GM18873 (cell line): ENCODE results near the gene DISP3.

Source experiments
- ATAC-seq: cut with Tn5 transposase; IDR thresholded peaks from one replicate; pipeline ENCODE4 v1.9.1; 2021; ENCODE audit warnings: mild to moderate bottlenecking, moderate library complexity, moderate number of reproducible peaks; ENCODE audit not compliant: unreplicated experiment, low FRiP score

The DISP3 gene

GRCh38 chr1:11525516-11525915 lies 46.6 kb downstream of the DISP3 start:
- ATAC-seq = no peak

DNA sequence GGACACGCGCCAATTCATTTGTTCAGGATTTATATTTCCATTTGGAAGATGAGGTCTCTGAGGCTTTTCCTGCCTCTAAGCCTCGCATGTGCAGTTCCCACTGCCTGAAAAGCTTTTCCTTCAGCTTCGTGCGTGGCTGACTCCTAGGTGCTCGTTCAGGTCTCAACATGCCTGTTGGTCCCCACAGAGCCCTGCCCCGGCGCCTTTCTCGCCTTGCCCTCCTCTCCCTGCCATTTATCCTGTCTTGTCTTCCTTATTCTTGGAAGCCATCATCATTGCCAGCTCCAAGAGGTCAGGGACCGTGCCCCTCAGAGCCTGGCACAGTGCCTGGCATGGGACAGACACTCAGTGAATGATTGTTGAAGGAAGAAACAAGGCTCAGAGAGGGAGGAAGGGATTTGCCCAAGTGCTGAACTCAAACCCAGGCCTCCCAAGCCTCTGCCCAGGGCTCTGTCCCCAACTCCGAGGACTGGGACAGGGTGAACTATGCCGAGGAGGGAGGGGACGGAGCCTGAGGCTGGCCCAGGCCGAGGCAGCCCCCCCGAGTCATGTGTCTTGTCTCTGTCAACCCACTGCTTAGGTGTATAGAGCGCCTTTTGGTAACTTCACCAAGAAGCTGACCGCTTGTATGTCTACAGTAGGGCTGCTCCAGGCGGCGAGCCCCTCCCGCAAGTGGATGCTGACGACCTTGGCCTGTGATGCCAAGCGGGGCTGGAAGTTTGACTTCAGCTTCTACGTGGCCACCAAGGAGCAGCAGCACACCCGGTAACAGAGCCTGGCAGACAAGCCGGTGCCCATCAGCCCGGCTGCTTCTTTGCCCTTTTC lies 47.3 kb downstream of the DISP3 start:
- no peak for ATAC-seq

GRCh38 chr1:11527541-11528452 lies 48.8 kb downstream of the DISP3 start:
- no peak for ATAC-seq

- ATAC-seq = no peak
These were observed 49.8 kb downstream of the DISP3 start for GRCh38 chr1:11528611-11529261.

GRCh38 chr1:11529330-11529729 lies 50.4 kb downstream of the DISP3 start:
- no peak for ATAC-seq

DNA sequence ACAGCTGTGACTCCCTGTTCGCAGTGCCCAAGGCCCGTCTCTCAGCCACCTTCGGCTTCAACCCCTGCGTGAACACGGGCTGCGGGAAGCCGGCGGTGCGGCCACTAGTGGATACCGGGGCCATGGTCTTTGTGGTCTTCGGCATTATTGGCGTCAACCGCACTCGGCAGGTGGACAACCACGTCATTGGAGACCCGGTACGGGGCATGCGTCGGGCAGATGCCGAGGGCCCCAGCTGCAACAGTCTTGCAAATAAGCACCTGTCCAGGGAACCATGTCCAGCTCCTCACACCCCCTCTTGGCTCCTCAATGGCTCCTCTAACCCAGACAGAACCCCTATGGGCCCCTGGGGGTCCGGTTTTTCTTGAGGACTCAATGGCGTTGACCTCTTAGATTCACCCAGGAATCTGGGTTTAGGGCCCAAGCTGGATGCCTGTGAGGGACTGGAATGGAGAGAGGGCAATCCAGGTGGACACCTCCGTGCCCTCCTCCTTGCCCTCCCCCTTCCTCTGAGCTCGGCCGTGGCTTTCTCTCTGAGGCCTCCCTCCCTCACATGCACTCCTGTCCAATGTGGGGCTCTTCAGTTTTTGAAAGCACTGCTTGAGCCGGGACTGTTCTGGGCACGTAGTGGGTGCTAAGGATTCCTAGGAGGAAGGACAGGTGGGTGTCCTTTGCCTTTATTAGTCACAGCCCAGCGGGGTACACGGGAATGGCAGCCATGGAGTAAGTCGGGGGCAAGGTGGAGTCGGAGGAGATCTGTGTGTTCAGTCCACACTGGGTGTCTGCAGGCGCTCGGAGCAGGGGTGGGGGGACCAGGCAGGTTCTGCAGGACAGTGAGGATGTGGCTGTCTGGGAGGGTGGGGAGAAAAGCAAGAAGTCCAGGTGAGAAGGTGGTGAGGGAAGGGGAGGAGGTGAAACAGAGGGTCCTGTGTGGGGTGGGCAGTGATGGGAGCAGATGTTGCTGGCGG lies 51.1 kb downstream of the DISP3 start:
- ATAC-seq = no peak

DNA sequence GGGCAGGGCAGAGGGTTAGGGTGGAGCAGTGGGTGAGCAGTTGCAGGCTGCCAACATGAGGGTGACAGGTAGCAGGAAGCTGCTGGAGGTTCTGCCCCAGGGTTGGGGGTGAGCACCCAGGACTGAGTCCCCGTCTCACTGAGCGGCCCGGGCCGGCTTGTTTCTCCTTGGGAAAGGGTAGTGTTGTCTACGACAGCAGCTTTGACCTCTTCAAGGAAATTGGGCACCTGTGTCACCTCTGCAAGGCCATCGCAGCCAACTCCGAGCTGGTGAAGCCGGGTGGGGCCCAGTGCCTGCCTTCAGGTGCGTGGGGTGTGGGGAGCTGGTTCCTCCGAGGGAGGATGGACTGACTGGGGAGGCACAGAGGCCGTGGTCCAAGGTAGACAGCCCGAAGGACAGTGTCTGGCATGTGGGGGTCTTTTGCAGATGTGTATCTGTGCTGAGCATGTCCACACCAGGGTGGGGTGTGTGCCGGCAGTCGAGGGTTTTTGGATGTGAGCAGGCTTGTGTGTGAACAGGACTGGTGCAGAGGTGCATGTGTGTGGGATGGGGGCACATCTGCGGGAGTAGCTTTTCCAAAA lies 51.9 kb downstream of the DISP3 start:
- ATAC-seq = no peak

DNA sequence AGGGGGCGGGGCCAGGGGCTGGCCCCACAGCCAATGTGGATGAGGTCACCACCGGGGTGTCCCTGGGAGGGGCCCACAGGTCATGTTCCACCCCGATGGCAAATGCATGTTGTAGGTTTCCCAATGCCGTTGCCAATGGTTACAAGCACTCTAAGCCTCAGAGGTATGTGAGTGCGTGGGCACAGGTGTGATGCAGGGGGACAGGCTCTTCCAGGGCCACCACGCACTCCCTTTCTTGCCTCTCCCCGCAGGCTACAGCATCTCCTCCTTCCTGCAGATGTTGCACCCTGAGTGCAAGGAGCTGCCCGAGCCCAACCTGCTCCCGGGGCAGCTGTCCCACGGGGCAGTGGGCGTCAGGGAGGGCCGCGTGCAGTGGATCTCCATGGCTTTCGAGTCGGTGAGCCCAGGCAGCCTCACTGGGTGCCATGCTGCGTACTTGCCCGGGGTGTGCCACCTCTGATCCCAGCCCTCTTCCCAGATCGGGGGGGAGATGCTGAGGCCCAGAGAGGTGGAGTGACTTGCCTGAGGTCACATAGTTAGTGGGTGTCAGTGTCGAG lies 52.4 kb downstream of the DISP3 start:
- ATAC-seq = no peak

GRCh38 chr1:11531943-11532342 lies 53.0 kb downstream of the DISP3 start:
- no peak for ATAC-seq

DNA sequence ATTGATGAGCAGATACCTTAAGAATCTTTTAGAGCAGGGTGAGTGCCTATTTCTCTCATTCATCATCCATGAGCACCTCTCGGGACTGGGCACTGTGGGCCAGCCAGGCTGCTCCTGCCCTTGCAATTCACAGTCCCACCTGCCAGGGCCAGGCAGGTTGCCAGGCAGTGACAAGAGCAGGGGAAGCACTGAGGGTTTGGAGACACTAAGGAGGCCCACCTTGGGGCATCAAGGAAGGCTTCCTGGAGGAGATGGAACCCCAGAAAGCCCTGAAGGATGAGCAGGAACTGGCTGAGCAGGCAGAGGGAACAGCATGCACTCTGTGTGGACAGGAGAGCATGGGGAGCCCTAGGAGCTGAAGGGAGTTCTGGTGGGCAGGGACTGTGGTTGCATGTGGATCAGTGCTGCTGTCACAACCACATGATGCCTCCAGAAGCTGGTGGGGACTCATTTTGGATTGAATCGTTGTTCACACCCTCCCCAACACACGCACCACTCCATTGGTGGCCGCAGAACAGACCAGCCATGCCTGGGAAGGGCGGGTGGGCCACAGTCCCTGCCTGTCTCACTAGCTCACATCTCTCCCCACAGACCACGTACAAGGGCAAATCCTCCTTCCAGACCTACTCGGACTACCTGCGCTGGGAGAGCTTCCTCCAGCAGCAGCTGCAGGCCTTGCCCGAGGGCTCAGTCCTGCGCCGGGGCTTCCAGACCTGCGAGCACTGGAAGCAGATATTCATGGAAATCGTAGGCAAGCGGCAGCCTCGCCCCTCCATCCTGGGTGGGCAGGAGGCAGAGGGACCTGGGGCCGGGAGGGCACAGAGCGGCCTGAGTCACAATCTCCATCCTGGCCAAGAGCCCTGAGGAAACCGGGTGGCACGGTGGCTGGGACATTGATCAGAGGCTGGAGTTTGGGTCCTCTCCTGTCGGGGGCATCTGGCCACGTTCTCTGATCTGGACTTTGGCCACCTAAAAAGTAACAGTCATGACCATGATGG lies 55.1 kb downstream of the DISP3 start:
- ATAC-seq = no peak

DNA sequence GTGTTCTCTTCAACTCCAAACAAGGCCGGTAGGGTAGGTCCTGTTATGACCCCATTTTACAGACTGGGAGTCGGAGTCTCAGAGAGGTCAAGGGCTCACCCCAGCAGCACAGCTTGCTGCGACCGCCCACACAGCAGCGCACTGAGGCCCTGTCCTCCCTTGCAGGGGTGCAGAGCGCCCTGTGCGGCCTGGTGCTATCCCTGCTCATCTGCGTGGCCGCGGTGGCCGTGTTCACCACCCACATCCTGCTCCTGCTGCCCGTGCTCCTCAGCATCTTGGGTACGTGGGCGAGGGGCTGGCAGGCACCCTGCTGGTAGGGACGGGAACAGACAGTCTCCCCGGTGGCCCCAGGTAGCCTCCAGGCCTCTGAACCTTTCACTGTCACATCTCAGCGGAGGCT lies 55.9 kb downstream of the DISP3 start:
- no peak for ATAC-seq

- ATAC-seq = no peak
These were observed 56.4 kb downstream of the DISP3 start for GRCh38 chr1:11535316-11535715.

DNA sequence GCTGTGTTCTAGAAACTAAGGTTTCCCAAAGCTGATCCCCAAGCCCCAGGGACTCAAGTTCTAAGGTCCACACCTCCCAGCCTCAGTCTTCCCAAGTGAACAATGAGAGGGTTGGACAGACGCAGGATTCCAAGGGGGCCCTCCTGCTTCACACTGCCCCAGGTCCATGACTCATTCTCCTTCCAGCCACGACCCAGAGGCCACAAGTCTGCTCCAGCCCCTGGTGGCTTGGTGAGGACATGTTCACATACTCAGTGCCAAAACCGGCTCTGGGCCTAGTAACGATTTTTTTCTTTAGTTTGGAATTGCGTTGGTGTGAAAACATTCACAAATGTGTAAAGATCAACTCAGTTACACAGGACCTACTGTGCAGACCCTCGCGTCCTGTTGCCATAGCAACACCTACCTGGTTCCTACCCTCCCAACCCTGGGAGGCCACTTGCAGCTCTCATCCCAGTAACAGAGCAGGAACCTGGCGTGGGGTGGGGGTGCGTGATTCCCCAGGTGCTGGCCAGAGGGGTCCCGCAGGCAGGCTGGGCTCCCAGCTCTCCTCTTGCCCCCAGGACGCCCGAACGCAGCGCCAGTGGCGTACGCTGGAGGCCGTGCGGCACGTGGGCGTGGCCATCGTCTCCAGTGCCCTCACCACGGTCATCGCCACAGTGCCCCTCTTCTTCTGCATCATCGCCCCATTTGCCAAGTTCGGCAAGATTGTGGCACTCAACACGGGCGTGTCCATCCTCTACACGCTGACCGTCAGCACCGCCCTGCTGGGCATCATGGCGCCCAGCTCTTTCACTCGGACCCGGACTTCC lies 57.0 kb downstream of the DISP3 start:
- no peak for ATAC-seq

GRCh38 chr1:11536573-11537379 lies 57.8 kb downstream of the DISP3 start:
- no peak for ATAC-seq

DNA sequence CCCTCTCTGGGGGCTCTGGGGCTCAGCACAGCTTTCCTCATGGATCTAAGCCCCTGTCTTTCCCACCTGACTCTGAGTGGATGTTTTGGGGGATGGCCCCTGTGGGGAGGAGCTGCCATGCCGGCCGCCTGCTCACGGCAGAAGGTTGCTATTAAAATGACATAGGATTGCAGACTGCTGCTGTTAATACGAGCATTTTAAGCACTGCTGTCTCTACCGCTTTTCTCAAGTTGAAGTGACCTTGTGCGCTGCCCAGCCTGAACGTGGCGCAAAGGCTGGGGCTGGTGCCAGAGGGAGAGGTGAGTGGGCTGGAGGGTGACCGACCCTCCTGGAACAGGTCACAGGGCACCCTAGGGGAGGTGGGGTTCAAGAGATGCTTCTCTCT lies 58.4 kb downstream of the DISP3 start:
- ATAC-seq = no peak

GRCh38 chr1:11537854-11538591 lies 59.1 kb downstream of the DISP3 start:
- ATAC-seq = no peak
